Loucy (cell line): ENCODE results near the gene TAGLN3.

Experiments
- EZH2phosphoT487 ChIP-seq: fragments of 200-600 bp; IDR thresholded peaks from 2 replicates; pipeline ENCODE4 v1.6.1; 2018; ENCODE audit warnings: antibody characterized with exemption, mild to moderate bottlenecking, moderate library complexity, borderline replicate concordance
- TF ChIP-seq, protein P1 (sequence below): fragments of 200-600 bp; sonication (generic); conservative IDR thresholded peaks from 2 replicates; pipeline ENCODE4 v1.5.1; 2014; ENCODE audit warnings: mild to moderate bottlenecking, antibody characterized with exemption, low read length

DNA sequence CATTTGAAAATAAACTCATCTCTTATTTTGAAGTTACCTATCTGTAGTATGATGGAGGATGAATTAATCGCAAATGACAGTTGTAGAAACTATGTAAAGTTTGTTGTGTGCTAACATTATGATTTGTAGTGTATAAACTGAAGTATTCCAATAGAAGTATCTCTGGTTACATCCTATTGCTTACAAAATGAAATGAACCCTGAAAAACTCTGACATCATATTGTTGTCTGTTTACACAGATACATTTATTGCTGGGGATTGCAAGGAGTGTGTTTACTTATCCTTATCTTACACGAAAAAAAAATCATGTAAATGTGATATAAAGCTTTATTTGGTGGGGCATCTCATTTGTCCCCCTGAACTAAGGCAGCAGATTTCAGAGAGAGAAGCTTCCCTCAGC lies 22.5 kb upstream of the TAGLN3 start:
- TF ChIP-seq, protein P1, sequence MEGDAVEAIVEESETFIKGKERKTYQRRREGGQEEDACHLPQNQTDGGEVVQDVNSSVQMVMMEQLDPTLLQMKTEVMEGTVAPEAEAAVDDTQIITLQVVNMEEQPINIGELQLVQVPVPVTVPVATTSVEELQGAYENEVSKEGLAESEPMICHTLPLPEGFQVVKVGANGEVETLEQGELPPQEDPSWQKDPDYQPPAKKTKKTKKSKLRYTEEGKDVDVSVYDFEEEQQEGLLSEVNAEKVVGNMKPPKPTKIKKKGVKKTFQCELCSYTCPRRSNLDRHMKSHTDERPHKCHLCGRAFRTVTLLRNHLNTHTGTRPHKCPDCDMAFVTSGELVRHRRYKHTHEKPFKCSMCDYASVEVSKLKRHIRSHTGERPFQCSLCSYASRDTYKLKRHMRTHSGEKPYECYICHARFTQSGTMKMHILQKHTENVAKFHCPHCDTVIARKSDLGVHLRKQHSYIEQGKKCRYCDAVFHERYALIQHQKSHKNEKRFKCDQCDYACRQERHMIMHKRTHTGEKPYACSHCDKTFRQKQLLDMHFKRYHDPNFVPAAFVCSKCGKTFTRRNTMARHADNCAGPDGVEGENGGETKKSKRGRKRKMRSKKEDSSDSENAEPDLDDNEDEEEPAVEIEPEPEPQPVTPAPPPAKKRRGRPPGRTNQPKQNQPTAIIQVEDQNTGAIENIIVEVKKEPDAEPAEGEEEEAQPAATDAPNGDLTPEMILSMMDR: no peak
- no peak for TF ChIP-seq EZH2phosphoT487
